K562 (cell line): Measurements from ENCODE around the gene RPUSD1. TPM values are rescaled to one million over a fixed set of nuclear protein-coding genes. Genes with fewer than 3 reads are reported as not detected.

Experiments
- ATAC-seq: fragments of 200-7000 bp; cut with Tn5 transposase; 3 replicates; pipeline ENCODE4 v1.9.1; 2020; ENCODE audit warnings: moderate library complexity
- BruUV-seq: library from RNA; stranded (reverse); fragments of 400-500 nt; replicated peaks from 2 replicates; lab custom pipeline; 2021; lab: Mats Ljungman, UMichigan
- CTCF ChIA-PET: fragments of 300-600 bp; formaldehyde crosslinking; extraction: SDS; loops from one replicate; lab custom pipeline; 2021; ENCODE audit warnings: low intra/inter-chr PET ratio; lab: Yijun Ruan, JAX
- POLR2A ChIA-PET: fragments of 300-600, 350-650 bp; sonication (Branson Sonifier 250); formaldehyde crosslinking; extraction: SDS; loops from one replicate; lab custom pipeline; 2021; ENCODE audit warnings: antibody characterized with exemption, inconsistent platforms; lab: Yijun Ruan, JAX
- DNase-seq, 4 experiments: peaks; one replicate each; pipeline versions ENCODE4 v3.0.0 to v3.0.0-alpha.2; 2011 to 2018; ENCODE audit warnings: low spot score in 3 of 4, mixed read lengths in 3 of 4; ENCODE audit errors: extremely low read depth in 1 of 4
- FAIRE-seq: peaks from 2 replicates; lab custom pipeline; 2011; peaks lifted over from hg19 to GRCh38; lab: Jason Lieb, UNC
- H2AFZ ChIP-seq: 2 replicates; pipeline ENCODE4 v1.6.0; 2011; ENCODE audit warnings: low read depth, low read length, control low read depth, inconsistent platforms
- H3K27ac ChIP-seq: fragments of 200-600 bp; 3 replicates; pipeline ENCODE4 v1.8.0; 2011; ENCODE audit warnings: low read depth, mild to moderate bottlenecking, control low read depth, inconsistent platforms, low read length, moderate library complexity, mixed read lengths; ENCODE audit errors: extremely low read depth
- H3K27me3 ChIP-seq, 2 experiments: fragments of 300-600 bp in 1 of 2; 2 replicates in 1 of 2; 3 replicates in 1 of 2; pipeline versions ENCODE4 v1.6.0 to v1.8.0; 2011; ENCODE audit warnings: inconsistent platforms in 2 of 2, low read length in 2 of 2, mild to moderate bottlenecking in 1 of 2, mixed read lengths in 1 of 2, moderate library complexity in 1 of 2; ENCODE audit not compliant: control insufficient read depth in 2 of 2, insufficient read depth in 2 of 2
- H3K36me3 ChIP-seq: fragments of 300-600 bp; 3 replicates; pipeline ENCODE4 v1.8.0; 2011; ENCODE audit warnings: mild to moderate bottlenecking, low read length, inconsistent platforms; ENCODE audit not compliant: control insufficient read depth, insufficient read depth
- H3K4me1 ChIP-seq, 2 experiments: fragments of 200-600 bp in 1 of 2; replicated peaks in 1 of 2; 2 replicates in 1 of 2; 3 replicates in 1 of 2; pipeline versions ENCODE4 v1.5.1 to v1.8.0; 2011; ENCODE audit warnings: inconsistent platforms in 2 of 2, low read length in 2 of 2, mild to moderate bottlenecking in 1 of 2, mixed read lengths in 1 of 2, moderate library complexity in 1 of 2; ENCODE audit not compliant: control insufficient read depth in 2 of 2, insufficient read depth in 2 of 2
- H3K4me2 ChIP-seq: 2 replicates; pipeline ENCODE4 v1.6.1; 2011; ENCODE audit warnings: low read length, control low read depth, inconsistent platforms, mixed read lengths; ENCODE audit not compliant: insufficient read depth
- H3K4me3 ChIP-seq: fragments of 200-600 bp; sonication (generic), shearing (Covaris generic); 2 replicates; pipeline ENCODE4 v1.5.1; 2016; ENCODE audit warnings: control low read depth, inconsistent platforms
- H3K79me2 ChIP-seq: fragments of 200-600 bp; 3 replicates; pipeline ENCODE4 v1.8.0; 2011; ENCODE audit warnings: low read length, inconsistent platforms; ENCODE audit not compliant: control insufficient read depth, insufficient read depth
- H3K9ac ChIP-seq, 2 experiments: 2 replicates each; pipeline versions ENCODE4 v1.6.0 to v1.6.1; 2011; ENCODE audit warnings: low read depth in 2 of 2, low read length in 2 of 2, control low read depth in 1 of 2, inconsistent platforms in 1 of 2, mild to moderate bottlenecking in 1 of 2, mixed read lengths in 1 of 2; ENCODE audit not compliant: insufficient read depth in 1 of 2
- H3K9me1 ChIP-seq: one replicate; pipeline ENCODE4 v1.6.0; 2011; ENCODE audit warnings: inconsistent platforms, mild to moderate bottlenecking, low read length, moderate library complexity; ENCODE audit not compliant: control insufficient read depth, insufficient read depth
- H3K9me3 ChIP-seq: replicated peaks from 2 replicates; pipeline ENCODE4 v1.5.1; 2011; ENCODE audit warnings: low read depth, low read length, inconsistent platforms; ENCODE audit not compliant: control insufficient read depth, insufficient read depth
- H4K20me1 ChIP-seq: replicated peaks from 2 replicates; pipeline ENCODE4 v1.6.1; 2011; ENCODE audit warnings: low read length, inconsistent platforms, mixed read lengths; ENCODE audit not compliant: control insufficient read depth, insufficient read depth
- EGR1 ChIP-seq: fragments of 450-650 bp; conservative IDR thresholded peaks from 2 replicates; pipeline ENCODE4 v1.6.1; 2017; ENCODE audit warnings: mild to moderate bottlenecking
- HDAC1 ChIP-seq, 2 experiments: fragments of 450-650 bp; IDR thresholded peaks; 2 replicates each; pipeline ENCODE4 v1.6.1; 2016 to 2017; ENCODE audit warnings: inconsistent platforms in 1 of 2, mild to moderate bottlenecking in 1 of 2, moderate library complexity in 1 of 2
- POLR2A ChIP-seq: fragments of 450-650 bp; conservative IDR thresholded peaks from 2 replicates; pipeline ENCODE4 v1.6.1; 2016
- ZNF232 ChIP-seq: sonication (generic); formaldehyde crosslinking; IDR thresholded peaks from 2 replicates; pipeline ENCODE4 v1.8.0; 2022; ENCODE audit warnings: mild to moderate bottlenecking, missing genetic modification reagents
- WGBS: fragments of 100-300 bp; shearing (Covaris generic); methylation state at CpG from one replicate; pipeline ENCODE4 v1.1.6; 2016; ENCODE audit warnings: low coverage, mixed read lengths; ENCODE audit not compliant: insufficient coverage; ENCODE audit errors: missing lambda C conversion rate; 5-methylcytosine and 5-hydroxymethylcytosine counted together
- in situ Hi-C: fragments of 300-500 bp; cut with MboI; formaldehyde crosslinking; loops from 4 replicates; pipeline ENCODE4 v1.15.0; 2018; ENCODE audit warnings: inconsistent platforms, mixed read lengths
- intact Hi-C: fragments of 100-400 bp; cut with micrococcal nuclease; formaldehyde crosslinking; loops from 2 replicates; pipeline ENCODE4 v1.14.2; 2022
- polyA plus RNA-seq, 8 experiments: library from polyadenylated mRNA; depleted of rRNA in 4 of 8; stranded (reverse) in 5 of 8; unstranded in 3 of 8; fragments of >200 nt; fragmentation: Nextera tagmentation in 2 of 8; fragmentation: Illumina TruSeq in 1 of 8; extraction: Ambion mirVana in 2 of 8; extraction: Trizol in 1 of 8; gene quantifications; 2 replicates each; pipeline versions ENCODE4 v1.2.1 to v1.2.3, GENCODE V29; 2011 to 2014; ENCODE audit warnings: inconsistent platforms in 1 of 8, missing spikeins in 1 of 8
- total RNA-seq, 7 experiments: library from RNA; depleted of rRNA in 6 of 7; stranded (reverse); fragments of >200 nt in 6 of 7; fragmentation: Illumina TruSeq in 2 of 7; extraction: Trizol in 2 of 7; gene quantifications; 2 replicates each; pipeline versions ENCODE4 v1.2.1 to v1.2.3, GENCODE V29; 2011 to 2021; ENCODE audit warnings: low replicate concordance in 1 of 7
- TF ChIP-seq, protein P1 (sequence below): fragments of 200-800 bp; sonication (Bioruptor generic); IDR thresholded peaks from 2 replicates; pipeline ENCODE4 v1.6.1; 2017; ENCODE audit warnings: missing genetic modification characterization, missing compliant biosample characterization
- TF ChIP-seq, protein P2 (sequence below): fragments of 450-650 bp; formaldehyde crosslinking; conservative IDR thresholded peaks from 2 replicates; pipeline ENCODE4 v1.4.0; 2022; ENCODE audit warnings: mild to moderate bottlenecking, missing genetic modification characterization

The RPUSD1 gene
- total and polyA plus RNA-seq, 9 of the 15 experiments (the other 6 are each of a cell fraction or from before 2014, with no cell fraction given), result 0.45 to 56.6 (median 12.0) TPM

GRCh38 chr16:768428-768827, 19.8 kb downstream of the RPUSD1 start:
- Histone ChIP-seq H3K27ac (no peak overlapping the region), H3K9me3 (no peaks in the 10 kb centered on the region), H3K36me3 (no peaks in the 10 kb centered on the region), H3K4me2 (no peak overlapping the region), H3K9me1 (no peaks in the 10 kb centered on the region), H3K79me2 (no peaks in the 10 kb centered on the region), H3K4me3 (no peak overlapping the region), H3K4me1 (peaks cover 0 to 68% of the 10 kb centered on the region in 2 experiments; a peak in 2 of 5 replicates), H3K27me3 (peaks cover 0 to 6% of the 10 kb centered on the region in 2 experiments; a peak in 1 of 5 replicates), H2AFZ (no peak overlapping the region), H4K20me1 (0 out of 2 replicates have a peak, but pooled peaks cover 3% of the 10 kb centered on the region), H3K9ac (no peak overlapping the region; a peak in 1 of 4 replicates)
- in situ Hi-C loops, result no loop called here
- TF ChIP-seq POLR2A (no peak), ZNF232 (CRISPR knock-in tag) (no peak), EGR1 (peak; percentile 40; the same call in 1 of the 2 replicates)
- ChIA-PET POLR2A (no interaction called here), CTCF (no interaction called here)
- 30% methylated on average over 17 of the region's 21 CpGs for WGBS
- no peak for FAIRE-seq
- peak in 1 of 4 experiments; percentile 43 for DNase-seq
- ATAC-seq, result peak; percentile 19; the same call in 1 of the 3 replicates
- no TSS peak for BruUV-seq
- intact Hi-C loops, result no loop called here

GRCh38 chr16:767743-768235, 20.4 kb downstream of the RPUSD1 start:
- Histone ChIP-seq H3K9me1 (no peaks in the 10 kb centered on the region), H4K20me1 (0 out of 2 replicates have a peak, but pooled peaks cover 3% of the 10 kb centered on the region), H3K4me2 (no peak overlapping the region), H3K9me3 (no peaks in the 10 kb centered on the region), H3K79me2 (no peaks in the 10 kb centered on the region), H3K27me3 (peaks cover 0 to 6% of the 10 kb centered on the region in 2 experiments; a peak in 1 of 5 replicates), H3K27ac (no peak overlapping the region), H3K9ac (no peak overlapping the region), H3K4me3 (no peak overlapping the region), H3K4me1 (peaks cover 0 to 69% of the 10 kb centered on the region in 2 experiments; a peak in 2 of 5 replicates), H2AFZ (no peak overlapping the region)
- no TSS peak for BruUV-seq
- ATAC-seq (no peak), DNase-seq (no peak), FAIRE-seq (no peak)
- in situ Hi-C loops (no loop called here), intact Hi-C loops (no loop called here)
- POLR2A ChIA-PET, result interaction anchor here (0.6 to 0.9 kb wide), 2 partner anchors 9 to 21 kb away, joined by 3 read pairs; partner anchors contain the start of genes CHTF18 and RPUSD1
- 0% methylated on average over 1 of the region's 38 CpGs for WGBS
- TF ChIP-seq, protein P1, sequence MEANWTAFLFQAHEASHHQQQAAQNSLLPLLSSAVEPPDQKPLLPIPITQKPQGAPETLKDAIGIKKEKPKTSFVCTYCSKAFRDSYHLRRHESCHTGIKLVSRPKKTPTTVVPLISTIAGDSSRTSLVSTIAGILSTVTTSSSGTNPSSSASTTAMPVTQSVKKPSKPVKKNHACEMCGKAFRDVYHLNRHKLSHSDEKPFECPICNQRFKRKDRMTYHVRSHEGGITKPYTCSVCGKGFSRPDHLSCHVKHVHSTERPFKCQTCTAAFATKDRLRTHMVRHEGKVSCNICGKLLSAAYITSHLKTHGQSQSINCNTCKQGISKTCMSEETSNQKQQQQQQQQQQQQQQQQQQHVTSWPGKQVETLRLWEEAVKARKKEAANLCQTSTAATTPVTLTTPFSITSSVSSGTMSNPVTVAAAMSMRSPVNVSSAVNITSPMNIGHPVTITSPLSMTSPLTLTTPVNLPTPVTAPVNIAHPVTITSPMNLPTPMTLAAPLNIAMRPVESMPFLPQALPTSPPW (CRISPR knock-in tag), result peak; percentile 34; the same call in 1 of the 2 replicates
- TF ChIP-seq, protein P2, sequence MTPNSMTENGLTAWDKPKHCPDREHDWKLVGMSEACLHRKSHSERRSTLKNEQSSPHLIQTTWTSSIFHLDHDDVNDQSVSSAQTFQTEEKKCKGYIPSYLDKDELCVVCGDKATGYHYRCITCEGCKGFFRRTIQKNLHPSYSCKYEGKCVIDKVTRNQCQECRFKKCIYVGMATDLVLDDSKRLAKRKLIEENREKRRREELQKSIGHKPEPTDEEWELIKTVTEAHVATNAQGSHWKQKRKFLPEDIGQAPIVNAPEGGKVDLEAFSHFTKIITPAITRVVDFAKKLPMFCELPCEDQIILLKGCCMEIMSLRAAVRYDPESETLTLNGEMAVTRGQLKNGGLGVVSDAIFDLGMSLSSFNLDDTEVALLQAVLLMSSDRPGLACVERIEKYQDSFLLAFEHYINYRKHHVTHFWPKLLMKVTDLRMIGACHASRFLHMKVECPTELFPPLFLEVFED, result no peak
- no peak for TF ChIP-seq HDAC1 (IDR thresholded peaks at IDR 0.05)
- TF ChIP-seq, all 486 proteins: peak for 1
- H3K36me3 ChIP-seq, result no peaks in the 10 kb centered on the region
- CTCF ChIA-PET, result no interaction called here
